Activated CD8-positive, alpha-beta T cell treated with anti-CD3 and anti-CD28 coated beads for 36 hours (primary cell): Measurements from ENCODE around the gene CD164L2. TPM values are rescaled to one million over a fixed set of nuclear protein-coding genes. Genes with fewer than 3 reads are reported as not detected.

ENCODE experiments used
- ATAC-seq: fragments of 200-7000 bp; cut with Tn5 transposase; one replicate; pipeline ENCODE4 v1.10.0; 2021; ENCODE audit warnings: mild to moderate bottlenecking, moderate library complexity
- CTCF ChIA-PET: fragments of 350-600 bp; sonication (Branson Sonifier 250); formaldehyde crosslinking; loops from one replicate; lab custom pipeline; 2021; ENCODE audit warnings: antibody characterized with exemption; lab: Charles Lee
- POLR2A ChIA-PET: fragments of 350-600 bp; sonication (Branson Sonifier 250); formaldehyde crosslinking; loops from one replicate; lab custom pipeline; 2021; ENCODE audit warnings: antibody characterized with exemption; lab: Charles Lee
- DNase-seq: peaks from one replicate; pipeline ENCODE4 v3.0.0-alpha.2; 2020
- H3K27ac Mint-ChIP-seq: one replicate; pipeline ENCODE4 v1.8.0; 2021; ENCODE audit warnings: mild to moderate bottlenecking, mixed read lengths
- H3K27me3 Mint-ChIP-seq: one replicate; pipeline ENCODE4 v1.8.0; 2021; ENCODE audit warnings: mixed read lengths
- H3K36me3 Mint-ChIP-seq: one replicate; pipeline ENCODE4 v1.8.0; 2021; ENCODE audit warnings: low read depth, mixed read lengths
- H3K4me1 Mint-ChIP-seq: one replicate; pipeline ENCODE4 v1.8.0; 2021; ENCODE audit warnings: low read depth, mixed read lengths
- H3K4me3 Mint-ChIP-seq: one replicate; pipeline ENCODE4 v1.8.0; 2021; ENCODE audit warnings: mild to moderate bottlenecking, moderate library complexity, mixed read lengths
- H3K9me3 Mint-ChIP-seq: one replicate; pipeline ENCODE4 v1.8.0; 2021; ENCODE audit warnings: mixed read lengths
- intact Hi-C: fragments of 100-400 bp; cut with micrococcal nuclease; formaldehyde crosslinking; loops from one replicate; pipeline ENCODE4 v1.10.0; 2022
- total RNA-seq, 2 experiments: library from RNA; stranded (reverse); gene quantifications; one replicate each; pipeline ENCODE4 v1.2.3, GENCODE V29; 2021
- TF ChIP-seq, protein P1 (sequence below): fragments of 200-600 bp; IDR thresholded peaks from one replicate; pipeline ENCODE4 v1.8.0; 2022; ENCODE audit warnings: antibody characterized with exemption, mild to moderate bottlenecking

CD164L2 gene
- total RNA-seq, 2 experiments from 2014 or later = not detected

DNA sequence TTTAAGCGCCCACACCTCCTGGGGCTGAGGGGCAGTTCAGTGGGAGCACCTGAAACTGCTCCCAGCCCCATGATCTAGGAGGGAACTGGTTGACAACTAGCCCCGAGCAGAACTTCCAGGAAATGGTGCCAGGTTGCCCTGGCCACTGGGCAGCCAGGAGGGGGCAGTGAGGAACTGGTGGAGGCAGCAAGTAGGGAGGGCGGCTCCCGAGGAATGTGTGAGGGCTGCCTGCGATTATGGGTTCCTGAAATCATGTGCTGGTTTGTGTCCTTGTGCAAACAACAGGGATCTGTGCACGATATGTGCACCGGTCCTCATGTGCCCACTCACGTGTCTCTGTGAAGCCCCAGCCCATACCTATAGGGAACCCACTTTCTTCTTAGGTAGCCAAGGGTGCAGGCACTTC, 19.2 kb upstream of the CD164L2 start:
- no peak overlapping the region for H3K4me3 Mint-ChIP-seq
- ATAC-seq (no peak), DNase-seq (no peak)
- TF ChIP-seq, protein P1, sequence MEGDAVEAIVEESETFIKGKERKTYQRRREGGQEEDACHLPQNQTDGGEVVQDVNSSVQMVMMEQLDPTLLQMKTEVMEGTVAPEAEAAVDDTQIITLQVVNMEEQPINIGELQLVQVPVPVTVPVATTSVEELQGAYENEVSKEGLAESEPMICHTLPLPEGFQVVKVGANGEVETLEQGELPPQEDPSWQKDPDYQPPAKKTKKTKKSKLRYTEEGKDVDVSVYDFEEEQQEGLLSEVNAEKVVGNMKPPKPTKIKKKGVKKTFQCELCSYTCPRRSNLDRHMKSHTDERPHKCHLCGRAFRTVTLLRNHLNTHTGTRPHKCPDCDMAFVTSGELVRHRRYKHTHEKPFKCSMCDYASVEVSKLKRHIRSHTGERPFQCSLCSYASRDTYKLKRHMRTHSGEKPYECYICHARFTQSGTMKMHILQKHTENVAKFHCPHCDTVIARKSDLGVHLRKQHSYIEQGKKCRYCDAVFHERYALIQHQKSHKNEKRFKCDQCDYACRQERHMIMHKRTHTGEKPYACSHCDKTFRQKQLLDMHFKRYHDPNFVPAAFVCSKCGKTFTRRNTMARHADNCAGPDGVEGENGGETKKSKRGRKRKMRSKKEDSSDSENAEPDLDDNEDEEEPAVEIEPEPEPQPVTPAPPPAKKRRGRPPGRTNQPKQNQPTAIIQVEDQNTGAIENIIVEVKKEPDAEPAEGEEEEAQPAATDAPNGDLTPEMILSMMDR = no peak
- no peaks in the 10 kb centered on the region for H3K9me3 Mint-ChIP-seq
- ChIA-PET CTCF (interaction anchor here (0.8 to 12.1 kb wide), 26 partner anchors 7 to 260 kb away, joined by 3 to 293 read pairs (median 4); partner anchors contain the start of genes AHDC1 and WASF2), POLR2A (interaction anchor here (0.5 to 0.9 kb wide), 5 partner anchors 50 to 156 kb away, joined by 3 to 4 read pairs (median 3); no protein-coding TSS in a partner anchor)
- H3K27ac Mint-ChIP-seq = peak overlapping the region; percentile 83
- intact Hi-C loops = no loop called here
- no peaks in the 10 kb centered on the region for H3K27me3 Mint-ChIP-seq
- H3K4me1 Mint-ChIP-seq = peaks cover 24% of the 10 kb centered on the region
- H3K36me3 Mint-ChIP-seq = no peaks in the 10 kb centered on the region

DNA sequence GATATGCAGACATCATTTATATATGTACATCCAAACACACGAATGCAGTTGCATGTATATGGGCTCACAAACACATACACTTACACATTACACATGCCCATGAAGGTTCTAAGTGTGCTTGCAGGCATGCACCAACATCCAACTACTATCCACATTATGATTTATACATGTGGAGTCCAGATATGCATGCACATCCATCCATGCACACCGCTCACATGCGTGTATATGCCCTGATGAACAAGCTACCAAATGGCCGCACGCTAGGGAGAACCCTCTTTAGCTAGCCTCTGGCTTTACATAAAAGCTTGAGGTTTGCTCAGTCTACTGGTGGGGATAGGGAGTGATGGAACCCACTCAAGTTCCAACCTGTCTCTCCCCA, 17.8 kb upstream of the CD164L2 start:
- Mint-ChIP-seq H3K27me3 (no peaks in the 10 kb centered on the region), H3K9me3 (no peaks in the 10 kb centered on the region), H3K4me1 (peaks cover 24% of the 10 kb centered on the region), H3K4me3 (no peak overlapping the region), H3K27ac (no peak overlapping the region), H3K36me3 (no peaks in the 10 kb centered on the region)
- POLR2A ChIA-PET = interaction anchor here (0.7 kb wide), 1 partner anchor 127 kb away, joined by 3 read pairs; no protein-coding TSS in a partner anchor
- TF ChIP-seq, protein P1 = no peak
- DNase-seq (no peak), ATAC-seq (no peak)
- CTCF ChIA-PET = interaction anchor here (2.8 to 12.1 kb wide), 4 partner anchors 13 to 206 kb away, joined by 16 to 293 read pairs (median 70); partner anchors contain the start of gene AHDC1
- intact Hi-C loops = no loop called here

DNA sequence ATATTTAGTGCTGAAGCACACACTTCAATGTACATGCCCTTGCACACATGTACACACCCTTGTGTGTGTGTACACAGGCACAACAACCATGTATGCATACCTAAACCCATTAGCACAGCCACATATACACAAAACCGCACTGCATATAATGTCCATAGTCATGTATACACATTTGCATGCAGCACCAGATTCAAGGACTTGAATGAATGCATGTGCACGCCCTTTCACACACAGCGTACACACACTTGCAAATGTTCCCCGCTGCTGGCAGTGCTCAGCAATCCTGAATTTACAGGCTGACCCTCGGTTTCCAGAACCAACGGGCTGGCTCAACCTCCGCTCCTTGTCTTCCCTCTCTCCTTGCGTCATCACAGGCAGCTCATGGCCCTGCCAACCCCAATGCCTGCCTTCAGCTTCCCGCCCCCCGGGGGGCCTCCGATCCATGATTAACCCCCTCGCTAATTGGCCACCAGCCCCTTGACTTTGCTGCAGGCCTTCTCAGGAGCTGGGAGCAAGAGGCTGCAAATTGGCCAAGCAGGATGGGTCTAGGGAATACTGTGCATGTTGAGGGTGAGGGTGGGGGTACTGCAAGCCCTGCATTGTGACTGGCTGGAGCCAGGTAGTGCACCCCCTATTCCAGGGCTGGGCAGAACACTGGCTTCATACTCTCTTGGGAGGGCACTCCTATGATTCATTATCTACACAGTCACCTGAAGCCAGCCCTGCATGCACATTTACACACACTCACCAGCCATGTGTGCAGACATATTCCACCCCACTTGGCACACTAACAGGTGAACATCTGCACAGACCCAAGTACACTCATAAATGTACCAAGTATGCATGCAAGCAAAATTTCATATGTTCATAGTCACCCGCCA, 17.2 kb upstream of the CD164L2 start:
- DNase-seq = no peak
- no peak overlapping the region for H3K27ac Mint-ChIP-seq

DNA sequence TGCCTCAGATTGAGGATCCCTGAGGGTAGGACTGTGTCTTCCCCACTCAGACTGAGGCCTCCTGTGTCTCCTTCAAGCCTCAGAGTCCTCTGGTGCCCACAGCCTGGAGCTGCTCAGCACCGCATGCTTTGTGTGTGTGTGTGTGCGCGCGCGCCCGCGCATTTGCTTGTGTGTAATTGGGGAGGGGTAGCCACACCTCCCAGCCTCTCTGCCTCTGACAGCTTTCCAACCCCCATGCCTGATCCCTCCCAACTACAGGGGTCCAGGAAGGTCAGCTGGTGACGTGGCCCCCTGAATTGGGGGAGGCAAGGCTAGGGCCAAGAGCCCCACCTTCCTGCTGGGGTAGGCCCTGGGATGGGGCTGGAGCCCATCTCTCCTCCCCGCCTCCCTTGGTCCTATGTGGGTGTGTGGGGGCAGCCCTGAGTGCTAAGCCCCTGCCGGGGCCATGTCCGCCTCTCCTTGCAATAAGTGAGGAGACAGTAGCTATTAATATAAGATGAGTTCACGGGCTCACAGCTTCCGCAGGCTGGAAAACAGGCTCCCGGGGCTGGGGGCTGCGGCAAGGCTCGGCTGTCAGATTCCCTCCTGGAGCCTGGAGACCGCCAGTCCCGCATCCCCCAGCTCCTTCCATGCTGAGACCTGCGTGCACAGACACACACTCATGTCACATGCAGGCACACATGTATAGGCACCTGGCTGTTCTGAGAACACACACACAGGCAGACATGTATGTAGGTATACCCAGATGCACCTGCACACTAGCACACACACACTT, 16.3 kb upstream of the CD164L2 start:
- no peaks in the 10 kb centered on the region for H3K27me3 Mint-ChIP-seq
- ChIA-PET POLR2A (interaction anchor here (1.0 to 2.8 kb wide), 4 partner anchors 28 to 99 kb away, joined by 3 to 10 read pairs (median 4); no protein-coding TSS in a partner anchor), CTCF (interaction anchor here (0.6 to 12.1 kb wide), 6 partner anchors 12 to 207 kb away, joined by 3 to 293 read pairs (median 20); partner anchors contain the start of gene AHDC1)
- peaks cover 26% of the 10 kb centered on the region for H3K4me1 Mint-ChIP-seq
- no peak overlapping the region for H3K4me3 Mint-ChIP-seq
- TF ChIP-seq, protein P1 = no peak
- ATAC-seq = no peak
- DNase-seq = no peak
- no peak overlapping the region for H3K27ac Mint-ChIP-seq
- intact Hi-C loops = loop anchor here (10.0 kb wide), 2 partner anchors 55 to 265 kb away; partner anchors contain the start of gene SYTL1
- H3K36me3 Mint-ChIP-seq = no peaks in the 10 kb centered on the region
- H3K9me3 Mint-ChIP-seq = no peaks in the 10 kb centered on the region

More for the DNA sequence above, 17.2 kb upstream of the CD164L2 start:
- ATAC-seq = no peak
- Mint-ChIP-seq H3K4me3 (no peak overlapping the region), H3K4me1 (peaks cover 24% of the 10 kb centered on the region), H3K9me3 (no peaks in the 10 kb centered on the region), H3K36me3 (no peaks in the 10 kb centered on the region), H3K27me3 (no peaks in the 10 kb centered on the region)
- CTCF ChIA-PET = interaction anchor here (11.4 to 12.1 kb wide), 2 partner anchors 102 to 206 kb away, joined by 106 to 293 read pairs; partner anchors contain the start of gene AHDC1
- intact Hi-C loops = no loop called here
- TF ChIP-seq, protein P1 = no peak
- POLR2A ChIA-PET = interaction anchor here (0.7 to 2.8 kb wide), 2 partner anchors 44 to 127 kb away, joined by 3 to 10 read pairs; no protein-coding TSS in a partner anchor
